Lung (tissue), 12 donors: Measurements from ENCODE around the gene PTH2. TPM values are rescaled to one million over a fixed set of nuclear protein-coding genes. Genes with fewer than 3 reads are reported as not detected.

ENCODE experiments used
- ATAC-seq: fragments of 200-7000 bp; cut with Tn5 transposase; one replicate; pipeline ENCODE4 v1.9.1; 2020; ENCODE audit warnings: moderate number of reproducible peaks; ENCODE audit not compliant: insufficient read depth, low FRiP score
- DNase-seq, 3 donors: peaks; one replicate each; pipeline ENCODE4 v3.0.0-alpha.2; 2013 to 2017
- H3K27ac ChIP-seq, 2 donors: one replicate each; pipeline ENCODE4 v1.5.1; 2013; ENCODE audit warnings: mild to moderate bottlenecking in 2 of 2, moderate library complexity in 2 of 2, control low read depth in 1 of 2, inconsistent platforms in 1 of 2, low read depth in 1 of 2, low read length in 1 of 2
- H3K27me3 ChIP-seq, 3 donors: one replicate each; pipeline ENCODE4 v1.5.1; 2013; ENCODE audit warnings: low read length in 2 of 3; ENCODE audit not compliant: control insufficient read depth in 3 of 3, insufficient read depth in 3 of 3
- H3K36me3 ChIP-seq, 4 donors: one replicate each; pipeline ENCODE4 v1.5.1; 2013; ENCODE audit warnings: low read length in 4 of 4, mild to moderate bottlenecking in 1 of 4, moderate library complexity in 1 of 4; ENCODE audit not compliant: control insufficient read depth in 4 of 4, insufficient read depth in 4 of 4
- H3K4me1 ChIP-seq, 5 donors: one replicate each; pipeline ENCODE4 v1.5.1; 2013; ENCODE audit warnings: low read length in 5 of 5, mild to moderate bottlenecking in 2 of 5, moderate library complexity in 1 of 5; ENCODE audit not compliant: control insufficient read depth in 5 of 5, insufficient read depth in 5 of 5
- H3K4me3 ChIP-seq: one replicate; pipeline ENCODE4 v1.5.1; 2013; ENCODE audit warnings: mild to moderate bottlenecking, control low read depth, moderate library complexity
- H3K9ac ChIP-seq, 2 donors: one replicate each; pipeline ENCODE4 v1.5.1; 2013; ENCODE audit warnings: low read length in 2 of 2, control low read depth in 1 of 2; ENCODE audit not compliant: insufficient read depth in 1 of 2
- H3K9me3 ChIP-seq, 4 donors: one replicate each; pipeline ENCODE4 v1.5.1; 2013; ENCODE audit warnings: low read length in 3 of 4, mild to moderate bottlenecking in 1 of 4, moderate library complexity in 1 of 4; ENCODE audit not compliant: control insufficient read depth in 4 of 4, insufficient read depth in 3 of 4
- WGBS, 2 donors: extraction: QIAGEN DNeasy Blood & Tissue Kit; methylation state at CpG; one replicate each; pipeline ENCODE4 v1.1.7; 2013; 5-methylcytosine and 5-hydroxymethylcytosine counted together
- polyA plus RNA-seq, 2 donors: library from polyadenylated mRNA; stranded (reverse); fragments of 200-250 nt; gene quantifications; one replicate each; pipeline ENCODE4 v1.2.1, GENCODE V29; 2013
- total RNA-seq, 2 donors: library from RNA; depleted of rRNA in 1 of 2; stranded (reverse); fragments of >200 nt in 1 of 2; gene quantifications; one replicate each; pipeline ENCODE4 v1.2.1, GENCODE V29; 2014 to 2021
- TF ChIP-seq, protein P1 (sequence below): IDR thresholded peaks from 2 replicates; pipeline ENCODE4 v1.5.1; 2012; ENCODE audit warnings: mild to moderate bottlenecking; ENCODE audit errors: control extremely low read depth, extremely low read depth
- donor health status: control.
- donor health status: control.
- donor health status: Bipolar disorder and iron deficiency.
- donor health status: healthy.
- donor health status: DM: yes; HTN: yes; CAD: no.

The PTH2 gene
- total and polyA plus RNA-seq, 4 donors: not detected

DNA sequence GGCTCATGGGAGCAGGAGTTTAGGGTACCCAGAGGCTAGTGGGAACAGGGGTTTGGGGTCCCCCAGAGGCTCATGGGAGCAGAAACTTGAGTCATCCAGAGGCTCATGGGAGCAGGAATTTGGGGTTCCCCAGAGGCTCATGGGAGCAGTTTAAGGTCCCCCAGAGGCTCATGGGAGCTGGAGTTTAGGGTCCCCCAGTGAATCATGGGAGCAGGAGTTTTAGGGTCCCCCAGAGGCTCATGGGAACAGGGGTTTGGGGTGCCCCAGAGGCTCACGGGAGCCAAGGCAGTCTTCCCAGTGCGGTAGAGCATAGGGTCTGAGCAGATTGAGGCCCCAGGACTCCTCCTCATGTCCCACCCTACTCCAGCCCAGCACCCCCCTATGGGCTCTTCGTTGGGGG is 42.1 kb upstream of the PTH2 start:
- H3K27me3 ChIP-seq: no peaks in the 10 kb centered on the region
- no peak overlapping the region for H3K4me3 ChIP-seq
- no peak overlapping the region for H3K9ac ChIP-seq
- DNase-seq: no peak
- H3K9me3 ChIP-seq: no peaks in the 10 kb centered on the region
- 92 to 100% methylated on average over 3 of the region's 3 CpGs for WGBS, 2 donors
- TF ChIP-seq, protein P1, sequence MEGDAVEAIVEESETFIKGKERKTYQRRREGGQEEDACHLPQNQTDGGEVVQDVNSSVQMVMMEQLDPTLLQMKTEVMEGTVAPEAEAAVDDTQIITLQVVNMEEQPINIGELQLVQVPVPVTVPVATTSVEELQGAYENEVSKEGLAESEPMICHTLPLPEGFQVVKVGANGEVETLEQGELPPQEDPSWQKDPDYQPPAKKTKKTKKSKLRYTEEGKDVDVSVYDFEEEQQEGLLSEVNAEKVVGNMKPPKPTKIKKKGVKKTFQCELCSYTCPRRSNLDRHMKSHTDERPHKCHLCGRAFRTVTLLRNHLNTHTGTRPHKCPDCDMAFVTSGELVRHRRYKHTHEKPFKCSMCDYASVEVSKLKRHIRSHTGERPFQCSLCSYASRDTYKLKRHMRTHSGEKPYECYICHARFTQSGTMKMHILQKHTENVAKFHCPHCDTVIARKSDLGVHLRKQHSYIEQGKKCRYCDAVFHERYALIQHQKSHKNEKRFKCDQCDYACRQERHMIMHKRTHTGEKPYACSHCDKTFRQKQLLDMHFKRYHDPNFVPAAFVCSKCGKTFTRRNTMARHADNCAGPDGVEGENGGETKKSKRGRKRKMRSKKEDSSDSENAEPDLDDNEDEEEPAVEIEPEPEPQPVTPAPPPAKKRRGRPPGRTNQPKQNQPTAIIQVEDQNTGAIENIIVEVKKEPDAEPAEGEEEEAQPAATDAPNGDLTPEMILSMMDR: no peak
- no peaks in the 10 kb centered on the region for H3K4me1 ChIP-seq
- peaks cover 0 to 42% (median 1%) of the 10 kb centered on the region in 4 donors for H3K36me3 ChIP-seq
- ATAC-seq: no peak
- no peak overlapping the region for H3K27ac ChIP-seq

DNA sequence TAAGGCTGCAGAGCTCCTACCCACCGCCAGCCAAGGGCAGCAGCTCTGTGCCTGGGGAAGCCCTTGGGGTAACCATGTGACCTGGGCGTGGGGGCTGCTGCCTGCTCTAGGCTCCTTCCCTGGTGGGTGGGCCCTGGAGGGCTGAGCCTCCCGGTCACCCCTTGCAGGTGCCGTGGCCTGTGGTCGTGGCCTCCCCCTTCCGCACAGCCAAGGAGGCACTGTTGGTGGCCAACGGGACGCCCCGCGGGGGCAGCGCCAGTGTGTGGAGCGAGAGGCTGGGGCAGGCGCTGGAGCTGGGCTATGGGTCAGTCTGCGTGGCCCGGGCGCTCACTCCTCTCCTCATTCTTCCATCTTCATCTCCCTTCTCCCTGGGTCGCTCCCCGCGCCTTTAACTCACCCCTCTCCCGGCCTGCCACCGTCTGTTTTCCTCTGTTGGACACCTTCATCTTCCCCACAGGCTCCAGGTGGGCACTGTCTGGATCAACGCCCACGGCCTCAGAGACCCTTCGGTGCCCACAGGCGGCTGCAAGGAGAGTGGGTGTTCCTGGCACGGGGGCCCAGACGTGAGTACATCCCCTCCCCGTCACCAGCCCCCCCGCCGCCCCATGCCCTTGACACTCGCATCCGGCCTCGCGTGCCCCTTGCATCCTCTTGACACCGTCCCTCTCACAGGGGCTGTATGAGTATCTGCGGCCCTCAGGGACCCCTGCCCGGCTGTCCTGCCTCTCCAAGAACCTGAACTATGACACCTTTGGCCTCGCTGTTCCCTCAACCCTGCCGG is 40.9 kb upstream of the PTH2 start:
- H3K27ac ChIP-seq: no peak overlapping the region
- no peak for DNase-seq
- peaks cover 0 to under 1% (median 0%) of the 10 kb centered on the region in 5 donors for H3K4me1 ChIP-seq
- H3K9ac ChIP-seq: no peak overlapping the region
- H3K9me3 ChIP-seq: no peaks in the 10 kb centered on the region
- peaks cover 0 to 42% (median 1%) of the 10 kb centered on the region in 4 donors for H3K36me3 ChIP-seq
- no peak for ATAC-seq
- 94 to 95% methylated on average over 35 to 39 of the region's 39 CpGs for WGBS, 2 donors
- H3K4me3 ChIP-seq: no peak overlapping the region
- no peaks in the 10 kb centered on the region for H3K27me3 ChIP-seq
- TF ChIP-seq, protein P1: no peak

DNA sequence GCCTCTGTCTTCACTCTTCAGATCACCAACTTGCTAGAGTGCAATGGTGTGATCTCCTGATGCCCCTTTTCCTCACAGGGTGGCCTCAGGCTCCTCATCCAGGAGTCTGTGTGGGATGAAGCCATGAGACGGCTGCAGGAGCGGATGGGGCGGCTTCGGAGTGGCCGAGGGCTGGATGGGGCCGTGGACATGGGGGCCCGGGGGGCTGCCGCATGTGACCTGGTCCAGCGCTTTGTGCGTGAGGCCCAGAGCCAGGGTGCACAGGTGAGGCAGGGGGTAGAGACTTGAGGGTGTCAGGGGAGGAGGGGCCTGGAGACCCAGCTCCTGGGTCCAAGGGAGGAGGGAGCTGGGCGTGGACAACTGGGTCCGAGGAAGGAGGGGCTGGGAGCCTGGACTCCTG is 39.3 kb upstream of the PTH2 start:
- Histone ChIP-seq H3K9me3 (no peaks in the 10 kb centered on the region), H3K4me3 (no peak overlapping the region), H3K27ac (no peak overlapping the region), H3K4me1 (peaks cover 0 to 8% (median 5%) of the 10 kb centered on the region in 5 donors), H3K36me3 (peaks cover 0 to 44% (median 1%) of the 10 kb centered on the region in 4 donors), H3K9ac (no peak overlapping the region), H3K27me3 (no peaks in the 10 kb centered on the region)
- DNase-seq: no peak
- WGBS, 2 donors: 89 to 90% methylated on average over 12 of the region's 12 CpGs
- no peak for ATAC-seq
- TF ChIP-seq, protein P1: no peak
